BJ (cell line): ENCODE data around the gene CEP41. TPM values are rescaled to one million over a fixed set of nuclear protein-coding genes. Genes with fewer than 3 reads are reported as not detected.

Experiments used
- polyA plus RNA-seq: library from polyadenylated mRNA; depleted of rRNA; stranded (reverse); fragments of >200 nt; gene quantifications from 2 replicates; pipeline ENCODE4 v1.2.3, GENCODE V29; 2011; rRNA removed
- small RNA-seq: library from RNA; depleted of rRNA; stranded (forward); fragments of <200 nt; gene quantifications from one replicate; pipeline ENCODE3, GENCODE V24; 2012; ENCODE audit warnings: low replicate concordance, low read depth; ENCODE audit not compliant: insufficient read length

Gene CEP41
- polyA plus RNA-seq, 1 experiment, result 24.5 TPM

Small RNAs within 50 kb of the gene (small RNA-seq; reads per million reads assigned to genes)
- gene RF02148, result not detected
- gene RF02149, result not detected
- not detected for gene RF02150

Other genes starting within 250 kb of the CEP41 start
- 15.5 and 19.2 TPM in 2 replicates for gene TMEM209, start 235.6 kb downstream of the CEP41 start, polyA plus RNA-seq
- 0.06 TPM in 1 of 2 replicates, not detected in the other for gene SSMEM1, start 233.2 kb downstream of the CEP41 start, polyA plus RNA-seq
- not detected in 2 replicates for gene CPA2, start 174.2 kb downstream of the CEP41 start, polyA plus RNA-seq
- gene CPA4, start 147.9 kb downstream of the CEP41 start, polyA plus RNA-seq, result 52.5 and 54.9 TPM in 2 replicates
- 0.06 and 0.15 TPM in 2 replicates for gene CPA5, start 96.2 kb downstream of the CEP41 start, polyA plus RNA-seq
- 0.10 TPM in 1 of 2 replicates, not detected in the other for gene CPA1, start 60.5 kb downstream of the CEP41 start, polyA plus RNA-seq
- gene MEST, start 51.1 kb upstream of the CEP41 start, polyA plus RNA-seq, result 122 and 133 TPM in 2 replicates
- gene COPG2, start 227.7 kb upstream of the CEP41 start, polyA plus RNA-seq, result 22.1 and 36.5 TPM in 2 replicates
- gene TSGA13, start 245.5 kb upstream of the CEP41 start, polyA plus RNA-seq, result not detected in 2 replicates